ENCODE measurements around the gene BCKDHB. TPM values are rescaled to one million over a fixed set of nuclear protein-coding genes. Genes with fewer than 3 reads are reported as not detected.

The BCKDHB gene
- total RNA-seq, 1 experiment from 2014 or later = 10.6 TPM

GRCh38 chr6:80376411-80376810 is 269.9 kb downstream of the BCKDHB start:
- in situ Hi-C loops (cut with HindIII; ENCODE audit: low pct_unique_long_range_greater_than_20kb, low sequenced_read_pairs) = no loop called here
- no peak for DNase-seq (ENCODE audit: low read depth, low spot score)

- no peak for DNase-seq (ENCODE audit: low read depth, low spot score)
- in situ Hi-C loops (cut with HindIII; ENCODE audit: low pct_unique_long_range_greater_than_20kb, low sequenced_read_pairs) = no loop called here
These were observed 274.1 kb downstream of the BCKDHB start for GRCh38 chr6:80380566-80380965.

GRCh38 chr6:80382811-80383210 is 276.3 kb downstream of the BCKDHB start:
- in situ Hi-C loops (cut with HindIII; ENCODE audit: low pct_unique_long_range_greater_than_20kb, low sequenced_read_pairs) = no loop called here
- DNase-seq (ENCODE audit: low read depth, low spot score) = no peak

- in situ Hi-C loops (cut with HindIII; ENCODE audit: low pct_unique_long_range_greater_than_20kb, low sequenced_read_pairs) = no loop called here
- no peak for DNase-seq (ENCODE audit: low read depth, low spot score)
These were observed 282.0 kb downstream of the BCKDHB start for GRCh38 chr6:80388507-80388906.

Other genes starting within 250 kb of the BCKDHB start
- gene ELOVL4, start 159.1 kb upstream of the BCKDHB start, total RNA-seq (2014; rRNA removed; shearing (Covaris generic)) = 4.3 and 4.7 TPM in 2 replicates
- 29.8 and 31.3 TPM in 2 replicates for gene TTK, start 102.0 kb upstream of the BCKDHB start, total RNA-seq (2014; rRNA removed; shearing (Covaris generic))

Data from SK-MEL-5 (cell line).